Measurements from ENCODE around the gene KANK4.
"Not testable (repeated sequence)": the region's sequence is repeated elsewhere in the genome, so short reads cannot be mapped to it uniquely, and the experiment has no call there.

GRCh38 chr1:62239652-62240403 lies 79.4 kb downstream of the KANK4 start:
- TF ChIP-seq, protein P1, sequence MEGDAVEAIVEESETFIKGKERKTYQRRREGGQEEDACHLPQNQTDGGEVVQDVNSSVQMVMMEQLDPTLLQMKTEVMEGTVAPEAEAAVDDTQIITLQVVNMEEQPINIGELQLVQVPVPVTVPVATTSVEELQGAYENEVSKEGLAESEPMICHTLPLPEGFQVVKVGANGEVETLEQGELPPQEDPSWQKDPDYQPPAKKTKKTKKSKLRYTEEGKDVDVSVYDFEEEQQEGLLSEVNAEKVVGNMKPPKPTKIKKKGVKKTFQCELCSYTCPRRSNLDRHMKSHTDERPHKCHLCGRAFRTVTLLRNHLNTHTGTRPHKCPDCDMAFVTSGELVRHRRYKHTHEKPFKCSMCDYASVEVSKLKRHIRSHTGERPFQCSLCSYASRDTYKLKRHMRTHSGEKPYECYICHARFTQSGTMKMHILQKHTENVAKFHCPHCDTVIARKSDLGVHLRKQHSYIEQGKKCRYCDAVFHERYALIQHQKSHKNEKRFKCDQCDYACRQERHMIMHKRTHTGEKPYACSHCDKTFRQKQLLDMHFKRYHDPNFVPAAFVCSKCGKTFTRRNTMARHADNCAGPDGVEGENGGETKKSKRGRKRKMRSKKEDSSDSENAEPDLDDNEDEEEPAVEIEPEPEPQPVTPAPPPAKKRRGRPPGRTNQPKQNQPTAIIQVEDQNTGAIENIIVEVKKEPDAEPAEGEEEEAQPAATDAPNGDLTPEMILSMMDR (conservative IDR thresholded peaks at IDR 0.05; ENCODE audit: low read depth, low read length), result not testable (repeated sequence)
- TF ChIP-seq SMC3, POLR2A (IDR thresholded peaks at IDR 0.05; ENCODE audit: low read depth, low read length): not testable (repeated sequence)

Measured in IMR-90 (cell line).